HepG2 (cell line): Measurements from ENCODE around the gene RAD51. TPM values are rescaled to one million over a fixed set of nuclear protein-coding genes. Genes with fewer than 3 reads are reported as not detected.

Source experiments
- ARNTL ChIP-seq: sonication (generic); formaldehyde crosslinking; IDR thresholded peaks from 2 replicates; pipeline ENCODE4 v1.4.0; 2020; ENCODE audit warnings: mild to moderate bottlenecking, missing genetic modification reagents
- CREBL2 ChIP-seq: sonication (generic); formaldehyde crosslinking; IDR thresholded peaks from 2 replicates; pipeline ENCODE4 v1.8.1; 2023; ENCODE audit warnings: missing genetic modification reagents, mild to moderate bottlenecking, borderline replicate concordance
- GRHL1 ChIP-seq: sonication (generic); formaldehyde crosslinking; conservative IDR thresholded peaks from 2 replicates; pipeline ENCODE4 v1.8.0; 2022; ENCODE audit warnings: missing genetic modification reagents
- HDAC2 ChIP-seq: sonication (generic); formaldehyde crosslinking; IDR thresholded peaks from 2 replicates; pipeline ENCODE4 v1.4.0; 2020; ENCODE audit warnings: missing genetic modification reagents
- IRF9 ChIP-seq: sonication (generic); formaldehyde crosslinking; IDR thresholded peaks from 2 replicates; pipeline ENCODE4 v1.8.0; 2022; ENCODE audit warnings: missing genetic modification reagents, mild to moderate bottlenecking, borderline replicate concordance
- JUN ChIP-seq: sonication (generic); formaldehyde crosslinking; IDR thresholded peaks from 2 replicates; pipeline ENCODE4 v1.4.0; 2020; ENCODE audit warnings: mild to moderate bottlenecking, missing genetic modification reagents
- MLX ChIP-seq: IDR thresholded peaks from 2 replicates; pipeline ENCODE4 v1.6.1; 2016
- MTERF4 ChIP-seq: sonication (generic); formaldehyde crosslinking; IDR thresholded peaks from 2 replicates; pipeline ENCODE4 v1.8.0; 2023; ENCODE audit warnings: mild to moderate bottlenecking, missing genetic modification reagents
- NFIC ChIP-seq: IDR thresholded peaks from 2 replicates; pipeline ENCODE4 v1.6.1; 2012; ENCODE audit warnings: mild to moderate bottlenecking, low read length, inconsistent platforms
- NFYB ChIP-seq: sonication (generic); formaldehyde crosslinking; IDR thresholded peaks from 2 replicates; pipeline ENCODE4 v1.4.0; 2020; ENCODE audit warnings: missing genetic modification reagents
- POLR2A ChIP-seq, 2 experiments: IDR thresholded peaks; 2 replicates each; pipeline ENCODE4 v1.6.1; 2011; ENCODE audit warnings: low read depth in 2 of 2, low read length in 2 of 2, mild to moderate bottlenecking in 1 of 2, moderate library complexity in 1 of 2; ENCODE audit not compliant: insufficient read depth in 1 of 2
- PRPF4 ChIP-seq: fragments of 200-400 bp; formaldehyde crosslinking; IDR thresholded peaks from 2 replicates; pipeline ENCODE4 v1.6.1; 2016; ENCODE audit warnings: low read length, low read depth; ENCODE audit not compliant: poor library complexity, severe bottlenecking
- RFXAP ChIP-seq: sonication (generic); formaldehyde crosslinking; IDR thresholded peaks from 2 replicates; pipeline ENCODE4 v1.4.0; 2020; ENCODE audit warnings: missing genetic modification reagents, borderline replicate concordance
- ZFX ChIP-seq: sonication (generic); formaldehyde crosslinking; IDR thresholded peaks from 2 replicates; pipeline ENCODE4 v1.4.0; 2020; ENCODE audit warnings: mild to moderate bottlenecking, low read depth, missing genetic modification reagents, moderate library complexity
- ZNF225 ChIP-seq: sonication (generic); formaldehyde crosslinking; IDR thresholded peaks from 2 replicates; pipeline ENCODE4 v1.4.0; 2020; ENCODE audit warnings: mild to moderate bottlenecking, missing genetic modification reagents
- ZNF430 ChIP-seq: sonication (generic); formaldehyde crosslinking; IDR thresholded peaks from 2 replicates; pipeline ENCODE4 v1.9.0; 2021; ENCODE audit warnings: mild to moderate bottlenecking, missing genetic modification reagents
- ZNF512 ChIP-seq: sonication (generic); formaldehyde crosslinking; IDR thresholded peaks from 2 replicates; pipeline ENCODE4 v1.4.0; 2020; ENCODE audit warnings: mild to moderate bottlenecking, missing genetic modification reagents
- ZNF556 ChIP-seq: sonication (generic); formaldehyde crosslinking; IDR thresholded peaks from 2 replicates; pipeline ENCODE4 v1.4.0; 2020; ENCODE audit warnings: mild to moderate bottlenecking, missing genetic modification reagents, borderline replicate concordance
- ZNF605 ChIP-seq: sonication (generic); formaldehyde crosslinking; IDR thresholded peaks from 2 replicates; pipeline ENCODE4 v1.8.0; 2022; ENCODE audit warnings: mild to moderate bottlenecking, missing genetic modification reagents
- ZNF614 ChIP-seq: IDR thresholded peaks from 2 replicates; pipeline ENCODE4 v1.6.1; 2018; ENCODE audit warnings: missing biosample characterization, missing genetic modification reagents, inconsistent platforms, borderline replicate concordance
- ZNF672 ChIP-seq: sonication (generic); formaldehyde crosslinking; IDR thresholded peaks from 2 replicates; pipeline ENCODE4 v1.8.1; 2022; ENCODE audit warnings: missing genetic modification reagents
- ZNF749 ChIP-seq: sonication (generic); formaldehyde crosslinking; IDR thresholded peaks from 2 replicates; pipeline ENCODE4 v1.8.0; 2022; ENCODE audit warnings: mild to moderate bottlenecking, missing genetic modification reagents, moderate library complexity, borderline replicate concordance
- ZZZ3 ChIP-seq: sonication (generic); formaldehyde crosslinking; IDR thresholded peaks from 2 replicates; pipeline ENCODE4 v1.4.0; 2020; ENCODE audit warnings: missing genetic modification reagents, mild to moderate bottlenecking, borderline replicate concordance
- polyA plus RNA-seq, 8 experiments: library from polyadenylated mRNA; depleted of rRNA in 3 of 8; stranded (reverse) in 7 of 8; unstranded in 1 of 8; fragments of >200 nt; fragmentation: Illumina TruSeq in 4 of 8; extraction: Trizol in 4 of 8; gene quantifications; 2 replicates each; pipeline versions ENCODE4 v1.2.1 to v1.2.3, GENCODE V29; 2011 to 2016; ENCODE audit warnings: low read depth in 4 of 8, missing spikeins in 1 of 8, mixed read lengths in 1 of 8; ENCODE audit not compliant: insufficient read depth in 1 of 8
- total RNA-seq, 5 experiments: library from RNA; depleted of rRNA; stranded (reverse); fragments of >200 nt; fragmentation: Illumina TruSeq; extraction: Trizol; gene quantifications; 2 replicates each; pipeline ENCODE4 v1.2.3, GENCODE V29; 2016; ENCODE audit warnings: low read depth in 1 of 5

RAD51 gene
- total and polyA plus RNA-seq, 2 of the 13 experiments (the other 11 are each of a cell fraction or from before 2014, with no cell fraction given) = 8.5 to 12.8 TPM

GRCh38 chr15:40763801-40764628 is 69.0 kb downstream of the RAD51 start, which contains the start of gene GCHFR (continued):
- TF ChIP-seq JUN (CRISPR knock-in tag) = peak; percentile 28; the same call in 1 of the 2 replicates
- peak; percentile 76; the same call in 1 of the 2 replicates for TF ChIP-seq ZNF614 (CRISPR knock-in tag)
- TF ChIP-seq ZNF749 (CRISPR knock-in tag) = peak; percentile 81; the same call in 1 of the 2 replicates
- TF ChIP-seq IRF9 (CRISPR knock-in tag) = no peak
- no peak; the same call in 1 of the 2 replicates for TF ChIP-seq ZNF225 (CRISPR knock-in tag)
- no peak for TF ChIP-seq ZNF512 (CRISPR knock-in tag)
- TF ChIP-seq ARNTL (CRISPR knock-in tag) = no peak; the same call in 1 of the 2 replicates
- peak; percentile 58; the same call in 1 of the 2 replicates for TF ChIP-seq HDAC2 (CRISPR knock-in tag)
- TF ChIP-seq MTERF4 = 0 out of 2 replicates have a peak, but pooled peaks have one; percentile 89
- TF ChIP-seq RFXAP (CRISPR knock-in tag) = no peak
- TF ChIP-seq ZZZ3 (CRISPR knock-in tag) = 0 out of 2 replicates have a peak, but pooled peaks have one; percentile 50
- peak; percentile 88 for TF ChIP-seq NFYB (CRISPR knock-in tag)
- TF ChIP-seq CREBL2 (CRISPR knock-in tag) = peak; percentile 93; the same call in 1 of the 2 replicates
- TF ChIP-seq ZNF430 (CRISPR knock-in tag) = peak; percentile 97
- TF ChIP-seq GRHL1 (CRISPR knock-in tag) = no peak
- TF ChIP-seq ZNF605 = peak; percentile 95
- TF ChIP-seq MLX (CRISPR knock-in tag) = no peak
- TF ChIP-seq NFIC = no peak
- peak; percentile 88 to 96 for TF ChIP-seq POLR2A (IDR thresholded peaks at IDR 0.05; ENCODE audit: insufficient read depth in 1 of 2, low read depth in 2 of 2, low read length in 2 of 2)
- no peak for TF ChIP-seq PRPF4
- peak; percentile 70; the same call in 1 of the 2 replicates for TF ChIP-seq ZNF556 (CRISPR knock-in tag)
- no peak for TF ChIP-seq ZNF672
- peak; percentile 89 for TF ChIP-seq ZFX (CRISPR knock-in tag)
